A549 (cell line): ENCODE measurements around the gene KLHL29. TPM values are rescaled to one million over a fixed set of nuclear protein-coding genes. Genes with fewer than 3 reads are reported as not detected.

ENCODE experiments used
- ATAC-seq, 2 experiments: fragments of 200-7000 bp in 1 of 2; fragments of >200 bp in 1 of 2; cut with Nextera tagmentation in 1 of 2; cut with Tn5 transposase in 1 of 2; 3 replicates each; pipeline versions ENCODE4 v1.8.0 to v1.9.1; 2018 to 2020; ENCODE audit warnings: mild to moderate bottlenecking in 1 of 2, moderate library complexity in 1 of 2
- CTCF ChIA-PET: fragments of 300-600 bp; sonication (Branson Sonifier 250); formaldehyde crosslinking; extraction: SDS; loops from one replicate; lab custom pipeline; 2021; ENCODE audit warnings: antibody characterized with exemption, inconsistent platforms; lab: Yijun Ruan, JAX
- POLR2A ChIA-PET: fragments of 350-600 bp; formaldehyde crosslinking; extraction: SDS; loops from one replicate; lab custom pipeline; 2021; ENCODE audit warnings: antibody characterized with exemption, inconsistent platforms; lab: Yijun Ruan, JAX
- DNase-seq, 2 experiments: peaks; one replicate each; pipeline versions ENCODE4 v3.0.0 to v3.0.0-alpha.2; 2011 to 2016; ENCODE audit warnings: low read depth in 1 of 2, low spot score in 1 of 2
- FAIRE-seq: peaks from 2 replicates; lab custom pipeline; 2011; peaks lifted over from hg19 to GRCh38; lab: Jason Lieb, UNC
- H3K27ac ChIP-seq, 2 experiments: fragments of >200 bp; sonication (Bioruptor Twin); formaldehyde crosslinking; 3 replicates each; pipeline ENCODE4 v1.5.1; 2016 to 2017
- H3K4me1 ChIP-seq: fragments of >200 bp; sonication (Bioruptor Twin); formaldehyde crosslinking; 3 replicates; pipeline ENCODE4 v1.6.1; 2016
- H3K4me2 ChIP-seq: fragments of >200 bp; sonication (Bioruptor Twin); formaldehyde crosslinking; 3 replicates; pipeline ENCODE4 v1.6.1; 2016
- H3K4me3 ChIP-seq: fragments of >200 bp; sonication (Bioruptor Twin); formaldehyde crosslinking; 3 replicates; pipeline ENCODE4 v1.5.1; 2016
- H3K9me3 ChIP-seq: fragments of >200 bp; sonication (Bioruptor Twin); formaldehyde crosslinking; 3 replicates; pipeline ENCODE4 v1.6.1; 2016
- CBX8 ChIP-seq: fragments of 200-600 bp; sonication (generic); IDR thresholded peaks from 2 replicates; pipeline ENCODE4 v1.6.1; 2016
- CHD2 ChIP-seq: fragments of 150-350 bp; IDR thresholded peaks from 2 replicates; pipeline ENCODE4 v1.6.1; 2014; ENCODE audit warnings: low read length; ENCODE audit not compliant: partially characterized antibody
- EHF ChIP-seq: fragments of 250-450 bp; sonication (Bioruptor Pico); IDR thresholded peaks from 2 replicates; pipeline ENCODE4 v1.5.0; 2020; ENCODE audit warnings: mild to moderate bottlenecking
- ELK1 ChIP-seq: fragments of 150-350 bp; IDR thresholded peaks from 2 replicates; pipeline ENCODE4 v1.6.1; 2014; ENCODE audit warnings: low read depth, mild to moderate bottlenecking, low read length
- EP300 ChIP-seq, 2 experiments: fragments of >200 bp; sonication (Bioruptor Twin); formaldehyde crosslinking; IDR thresholded peaks; 2 replicates in 1 of 2; 3 replicates in 1 of 2; pipeline ENCODE4 v1.6.1; 2016 to 2017
- ESRRA ChIP-seq: fragments of 150-350 bp; IDR thresholded peaks from 2 replicates; pipeline ENCODE4 v1.6.1; 2014; ENCODE audit warnings: mild to moderate bottlenecking, low read length, borderline replicate concordance
- FOSB ChIP-seq: fragments of 250-450 bp; sonication (Bioruptor Pico); IDR thresholded peaks from 2 replicates; pipeline ENCODE4 v1.5.0; 2020; ENCODE audit warnings: mild to moderate bottlenecking, moderate library complexity
- FOSL2 ChIP-seq, 2 experiments: fragments of 450-650 bp in 1 of 2; fragments of >200 bp in 1 of 2; sonication (Bioruptor Twin) in 1 of 2; formaldehyde crosslinking; IDR thresholded peaks; 2 replicates each; pipeline versions ENCODE4 v1.5.0 to v1.6.1; 2016 to 2020; ENCODE audit warnings: mild to moderate bottlenecking in 1 of 2, moderate library complexity in 1 of 2
- HDAC2 ChIP-seq: fragments of 200-600 bp; sonication (generic); IDR thresholded peaks from 2 replicates; pipeline ENCODE4 v1.6.1; 2016
- HOXB13 ChIP-seq: fragments of 250-450 bp; sonication (Bioruptor Pico); IDR thresholded peaks from 2 replicates; pipeline ENCODE4 v1.5.0; 2020; ENCODE audit warnings: low read depth, mild to moderate bottlenecking, moderate library complexity
- HOXB5 ChIP-seq: fragments of 250-450 bp; sonication (Bioruptor Pico); IDR thresholded peaks from 2 replicates; pipeline ENCODE4 v1.5.0; 2020; ENCODE audit warnings: mild to moderate bottlenecking, moderate library complexity
- JUN ChIP-seq, 2 experiments: fragments of >200 bp; sonication (Bioruptor Twin); formaldehyde crosslinking; IDR thresholded peaks; 2 replicates in 1 of 2; 3 replicates in 1 of 2; pipeline ENCODE4 v1.6.1; 2016 to 2017
- MAFK ChIP-seq: fragments of 450-650 bp; IDR thresholded peaks from 2 replicates; pipeline ENCODE4 v1.6.1; 2014; ENCODE audit not compliant: partially characterized antibody
- MAZ ChIP-seq: fragments of 150-350 bp; IDR thresholded peaks from 2 replicates; pipeline ENCODE4 v1.6.1; 2014; ENCODE audit warnings: antibody characterized with exemption, low read depth, low read length, borderline replicate concordance
- NR3C1 ChIP-seq: fragments of >200 bp; sonication (Bioruptor Twin); formaldehyde crosslinking; IDR thresholded peaks from 3 replicates; pipeline ENCODE4 v1.6.1; 2017
- PBX3 ChIP-seq: IDR thresholded peaks from 2 replicates; pipeline ENCODE4 v1.6.1; 2012
- PHF8 ChIP-seq: fragments of 200-600 bp; sonication (generic); IDR thresholded peaks from 2 replicates; pipeline ENCODE4 v1.6.1; 2016; ENCODE audit warnings: low read depth, mild to moderate bottlenecking, antibody characterized with exemption, moderate library complexity, borderline replicate concordance
- POLR2AphosphoS2 ChIP-seq: conservative IDR thresholded peaks from 2 replicates; pipeline ENCODE4 v1.6.1; 2012; ENCODE audit warnings: low read length, improper control_type of control experiment, inconsistent platforms
- RARB ChIP-seq: fragments of 250-450 bp; sonication (Bioruptor Pico); IDR thresholded peaks from 2 replicates; pipeline ENCODE4 v1.8.0; 2021; ENCODE audit warnings: mild to moderate bottlenecking, moderate library complexity
- RCOR1 ChIP-seq: fragments of 150-350 bp; IDR thresholded peaks from 2 replicates; pipeline ENCODE4 v1.6.1; 2014; ENCODE audit warnings: antibody characterized with exemption, low read length, low read depth
- SREBF2 ChIP-seq: fragments of 450-650 bp; IDR thresholded peaks from 2 replicates; pipeline ENCODE4 v1.6.1; 2014; ENCODE audit warnings: mild to moderate bottlenecking, moderate library complexity
- TP53 ChIP-seq: fragments of 250-450 bp; sonication (Bioruptor Pico); IDR thresholded peaks from 2 replicates; pipeline ENCODE4 v1.5.0; 2021; ENCODE audit warnings: mild to moderate bottlenecking, moderate library complexity
- USF2 ChIP-seq: fragments of 450-650 bp; IDR thresholded peaks from 2 replicates; pipeline ENCODE4 v1.6.1; 2014; ENCODE audit warnings: antibody characterized with exemption
- ZC3H11A ChIP-seq: fragments of 450-650 bp; IDR thresholded peaks from 2 replicates; pipeline ENCODE4 v1.6.1; 2014; ENCODE audit warnings: antibody characterized with exemption, mild to moderate bottlenecking
- ZNF302 ChIP-seq: fragments of 250-450 bp; sonication (Bioruptor Pico); IDR thresholded peaks from 2 replicates; pipeline ENCODE4 v1.9.0; 2021; ENCODE audit warnings: inconsistent platforms, mild to moderate bottlenecking, moderate library complexity
- ZSCAN20 ChIP-seq: fragments of 250-450 bp; sonication (Bioruptor Pico); IDR thresholded peaks from 2 replicates; pipeline ENCODE4 v1.8.0; 2022; ENCODE audit warnings: mild to moderate bottlenecking, moderate library complexity
- WGBS: methylation state at CpG from one replicate; pipeline ENCODE4 v1.1.6; 2017; ENCODE audit errors: missing lambda C conversion rate; 5-methylcytosine and 5-hydroxymethylcytosine counted together
- polyA plus RNA-seq, 4 experiments: library from polyadenylated mRNA; depleted of rRNA in 3 of 4; stranded (reverse); fragments of >200 nt; fragmentation: RNase III in 1 of 4; extraction: RNeasy Plus Mini Kit Qiagen cat#74134 plus additional on column Dnase treatment in 1 of 4; gene quantifications; 2 replicates in 3 of 4; 3 replicates in 1 of 4; pipeline ENCODE4 v1.2.3, GENCODE V29; 2011 to 2017
- TF ChIP-seq, protein P1 (sequence below): IDR thresholded peaks from 2 replicates; pipeline ENCODE4 v1.6.1; 2012; ENCODE audit warnings: low read depth, borderline replicate concordance
- TF ChIP-seq, protein P2 (sequence below): IDR thresholded peaks from 2 replicates; pipeline ENCODE4 v1.6.1; 2012
- TF ChIP-seq, protein P3 (sequence below): fragments of >200 bp; sonication (Bioruptor Twin); formaldehyde crosslinking; IDR thresholded peaks from 2 replicates; pipeline ENCODE4 v1.6.1; 2016

KLHL29 gene
- polyA plus RNA-seq, 2 of the 4 experiments (the other 2 are of a cell fraction) = 1.3 to 2.5 TPM

DNA sequence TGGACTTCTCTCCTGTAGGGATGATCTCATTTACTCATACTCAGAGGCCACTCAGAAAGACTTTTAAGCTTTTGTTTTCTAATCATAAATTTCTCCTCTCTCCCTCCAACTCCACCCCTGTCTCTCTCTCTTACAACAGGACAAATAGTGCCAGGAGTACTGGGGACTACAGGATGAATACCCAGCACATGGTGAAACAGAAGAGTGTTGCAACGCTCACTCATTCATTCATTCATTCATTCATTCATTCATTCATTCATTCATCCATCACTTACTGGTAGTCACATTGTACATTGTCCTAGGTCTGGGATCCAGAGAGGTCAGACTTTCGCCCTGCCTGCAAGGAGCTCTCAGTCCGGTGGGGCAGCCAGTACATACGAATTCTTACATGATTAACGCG is 97.6 kb downstream of the KLHL29 start:
- CTCF ChIA-PET = interaction anchor here (0.5 to 0.9 kb wide), 3 partner anchors 20 to 995 kb away, joined by 3 read pairs; no protein-coding TSS in a partner anchor
- DNase-seq (no peak), FAIRE-seq (no peak), ATAC-seq (no peak)
- Histone ChIP-seq H3K4me1 (peaks cover 24% of the 10 kb centered on the region), H3K27ac (peak overlapping the region in 1 of 2 experiments; percentile 72; a peak in 1 of 6 replicates), H3K9me3 (no peaks in the 10 kb centered on the region), H3K4me2 (no peak overlapping the region), H3K4me3 (no peak overlapping the region)
- POLR2A ChIA-PET = no interaction called here
- WGBS = 84% methylated on average over 6 of the region's 6 CpGs
- TF ChIP-seq PBX3 (no peak), HDAC2 (no peak), HOXB5 (CRISPR knock-in tag) (no peak), HOXB13 (CRISPR knock-in tag) (no peak)

GRCh38 chr2:23483791-23484190 is 98.8 kb downstream of the KLHL29 start:
- no peak overlapping the region for H3K27ac ChIP-seq
- H3K4me3 ChIP-seq = no peak overlapping the region
- WGBS = 74% methylated on average over 5 of the region's 5 CpGs
- H3K9me3 ChIP-seq = no peaks in the 10 kb centered on the region
- no peak for ATAC-seq
- POLR2A ChIA-PET = no interaction called here
- CTCF ChIA-PET = interaction anchor here (1.3 kb wide), 1 partner anchor 154 kb away, joined by 3 read pairs; no protein-coding TSS in a partner anchor
- no peak for TF ChIP-seq ESRRA
- no peak for TF ChIP-seq CBX8
- no peak for TF ChIP-seq EHF (CRISPR knock-in tag)
- TF ChIP-seq, protein P1, sequence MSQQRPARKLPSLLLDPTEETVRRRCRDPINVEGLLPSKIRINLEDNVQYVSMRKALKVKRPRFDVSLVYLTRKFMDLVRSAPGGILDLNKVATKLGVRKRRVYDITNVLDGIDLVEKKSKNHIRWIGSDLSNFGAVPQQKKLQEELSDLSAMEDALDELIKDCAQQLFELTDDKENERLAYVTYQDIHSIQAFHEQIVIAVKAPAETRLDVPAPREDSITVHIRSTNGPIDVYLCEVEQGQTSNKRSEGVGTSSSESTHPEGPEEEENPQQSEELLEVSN = no peak
- TF ChIP-seq RARB (CRISPR knock-in tag) = no peak
- no peak for TF ChIP-seq EP300 (IDR thresholded peaks at IDR 0.05)
- TF ChIP-seq ZC3H11A = no peak
- no peak for TF ChIP-seq ZNF302 (CRISPR knock-in tag)
- no peak for TF ChIP-seq ELK1
- no peak for TF ChIP-seq JUN (IDR thresholded peaks at IDR 0.05)
- no peak for TF ChIP-seq POLR2AphosphoS2
- TF ChIP-seq NR3C1 = no peak
- TF ChIP-seq CHD2 = no peak
- no peak for TF ChIP-seq SREBF2
- DNase-seq = no peak
- H3K4me2 ChIP-seq = no peak overlapping the region
- peaks cover 24% of the 10 kb centered on the region for H3K4me1 ChIP-seq
- FAIRE-seq = no peak

DNA sequence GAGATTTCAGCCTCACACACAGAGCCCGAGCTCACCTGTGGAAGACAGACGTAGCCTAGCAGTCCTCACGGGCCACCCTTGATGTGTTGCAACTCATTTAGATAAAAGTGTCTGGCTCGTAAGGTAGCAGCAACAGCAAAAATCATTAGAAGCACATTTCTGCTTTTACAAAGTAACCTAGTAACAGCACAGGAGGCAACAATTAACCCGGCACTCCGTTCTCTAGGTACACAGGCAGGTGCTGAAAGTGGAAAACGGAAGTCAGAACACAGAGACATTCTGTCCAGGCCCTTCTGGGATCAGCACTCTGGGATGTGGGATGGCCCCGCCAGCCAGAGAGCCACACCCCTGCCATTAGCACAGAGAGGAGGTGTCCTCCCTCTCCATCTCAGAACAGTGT is 99.3 kb downstream of the KLHL29 start:
- Histone ChIP-seq H3K4me1 (peaks cover 24% of the 10 kb centered on the region), H3K4me2 (no peak overlapping the region), H3K4me3 (no peak overlapping the region), H3K27ac (no peak overlapping the region), H3K9me3 (no peaks in the 10 kb centered on the region)
- 89% methylated on average over 8 of the region's 8 CpGs for WGBS
- ChIA-PET POLR2A (no interaction called here), CTCF (interaction anchor here (1.3 kb wide), 1 partner anchor 154 kb away, joined by 3 read pairs; no protein-coding TSS in a partner anchor)
- no peak for FAIRE-seq
- ATAC-seq = no peak
- no peak for DNase-seq
- TF ChIP-seq, protein P2, sequence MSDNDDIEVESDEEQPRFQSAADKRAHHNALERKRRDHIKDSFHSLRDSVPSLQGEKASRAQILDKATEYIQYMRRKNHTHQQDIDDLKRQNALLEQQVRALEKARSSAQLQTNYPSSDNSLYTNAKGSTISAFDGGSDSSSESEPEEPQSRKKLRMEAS = no peak
- TF ChIP-seq PHF8 = no peak
- TF ChIP-seq, protein P3, sequence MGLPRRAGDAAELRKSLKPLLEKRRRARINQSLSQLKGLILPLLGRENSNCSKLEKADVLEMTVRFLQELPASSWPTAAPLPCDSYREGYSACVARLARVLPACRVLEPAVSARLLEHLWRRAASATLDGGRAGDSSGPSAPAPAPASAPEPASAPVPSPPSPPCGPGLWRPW = no peak
- TF ChIP-seq PBX3 = no peak
- TF ChIP-seq FOSB (CRISPR knock-in tag) = no peak
- TF ChIP-seq JUN (IDR thresholded peaks at IDR 0.05) = no peak
- TF ChIP-seq ZSCAN20 (CRISPR knock-in tag) = no peak
- no peak for TF ChIP-seq RCOR1
- TF ChIP-seq POLR2AphosphoS2 = no peak
- no peak for TF ChIP-seq FOSL2 (IDR thresholded peaks at IDR 0.05)
- TF ChIP-seq FOSL2 (CRISPR knock-in tag; IDR thresholded peaks at IDR 0.05) = no peak
- no peak for TF ChIP-seq TP53 (CRISPR knock-in tag)
- no peak for TF ChIP-seq EP300 (IDR thresholded peaks at IDR 0.05)
- TF ChIP-seq MAZ = no peak
- TF ChIP-seq USF2 = no peak
- no peak for TF ChIP-seq HOXB5 (CRISPR knock-in tag)
- no peak for TF ChIP-seq HOXB13 (CRISPR knock-in tag)
- no peak for TF ChIP-seq MAFK
